Breast epithelium (tissue), 3 donors: ENCODE measurements around the gene QSOX1.

Experiments
- POLR2A ChIP-seq: fragments of 450-650 bp; IDR thresholded peaks from one replicate; pipeline ENCODE4 v1.6.1; 2016; ENCODE audit warnings: antibody characterized with exemption, mild to moderate bottlenecking, moderate library complexity
- POLR2AphosphoS5 ChIP-seq, 3 donors: sonication (generic); formaldehyde crosslinking; IDR thresholded peaks; one replicate each; pipeline ENCODE4 v1.6.1; 2017; ENCODE audit warnings: antibody characterized with exemption in 3 of 3
- TF ChIP-seq, protein P1 (sequence below), 3 donors: fragments of 450-650 bp; IDR thresholded peaks; one replicate each; pipeline ENCODE4 v1.5.1; 2016 to 2017; ENCODE audit warnings: antibody characterized with exemption in 3 of 3, mild to moderate bottlenecking in 3 of 3, moderate library complexity in 3 of 3

DNA sequence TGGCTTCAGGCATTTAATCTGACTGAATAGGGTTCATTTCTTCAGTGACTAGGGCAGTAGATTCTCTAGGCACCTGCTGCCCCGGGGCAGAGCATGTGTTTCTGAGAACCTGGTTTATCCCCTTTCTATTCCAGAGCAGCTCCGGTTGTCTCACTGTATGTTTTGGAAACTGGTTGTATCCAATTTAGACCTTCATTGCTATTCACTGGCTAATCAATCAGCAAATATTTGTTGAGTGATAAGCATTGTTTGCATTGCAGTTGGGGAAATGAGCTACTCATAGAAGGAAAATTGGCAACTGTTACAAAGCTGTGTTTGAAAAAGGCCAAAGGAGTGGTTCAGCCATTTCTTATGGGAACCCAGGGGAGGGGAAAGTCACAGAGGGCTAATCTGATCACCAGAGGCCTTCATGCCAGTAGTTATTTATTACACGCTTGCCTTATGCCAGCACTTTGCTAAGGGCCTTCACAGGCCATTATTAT is 2.9 kb downstream of the QSOX1 start:
- no peak for TF ChIP-seq POLR2A
- TF ChIP-seq, protein P1, sequence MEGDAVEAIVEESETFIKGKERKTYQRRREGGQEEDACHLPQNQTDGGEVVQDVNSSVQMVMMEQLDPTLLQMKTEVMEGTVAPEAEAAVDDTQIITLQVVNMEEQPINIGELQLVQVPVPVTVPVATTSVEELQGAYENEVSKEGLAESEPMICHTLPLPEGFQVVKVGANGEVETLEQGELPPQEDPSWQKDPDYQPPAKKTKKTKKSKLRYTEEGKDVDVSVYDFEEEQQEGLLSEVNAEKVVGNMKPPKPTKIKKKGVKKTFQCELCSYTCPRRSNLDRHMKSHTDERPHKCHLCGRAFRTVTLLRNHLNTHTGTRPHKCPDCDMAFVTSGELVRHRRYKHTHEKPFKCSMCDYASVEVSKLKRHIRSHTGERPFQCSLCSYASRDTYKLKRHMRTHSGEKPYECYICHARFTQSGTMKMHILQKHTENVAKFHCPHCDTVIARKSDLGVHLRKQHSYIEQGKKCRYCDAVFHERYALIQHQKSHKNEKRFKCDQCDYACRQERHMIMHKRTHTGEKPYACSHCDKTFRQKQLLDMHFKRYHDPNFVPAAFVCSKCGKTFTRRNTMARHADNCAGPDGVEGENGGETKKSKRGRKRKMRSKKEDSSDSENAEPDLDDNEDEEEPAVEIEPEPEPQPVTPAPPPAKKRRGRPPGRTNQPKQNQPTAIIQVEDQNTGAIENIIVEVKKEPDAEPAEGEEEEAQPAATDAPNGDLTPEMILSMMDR (IDR thresholded peaks at IDR 0.05) = no peak
- TF ChIP-seq POLR2AphosphoS5 (IDR thresholded peaks at IDR 0.05) = no peak
